Loucy (cell line): ENCODE results near the gene TBL1X.

Experiments
- H2AFZ ChIP-seq: fragments of 200-600 bp; sonication (generic); 2 replicates; pipeline ENCODE4 v1.6.0; 2016; ENCODE audit warnings: antibody characterized with exemption, mild to moderate bottlenecking, low read length, moderate library complexity
- H3F3A ChIP-seq: fragments of 200-600 bp; 2 replicates; pipeline ENCODE4 v1.6.0; 2016; ENCODE audit warnings: antibody characterized with exemption, low read depth, mild to moderate bottlenecking
- H3K27me3 ChIP-seq: fragments of 200-600 bp; sonication (generic); 2 replicates; pipeline ENCODE4 v1.6.1; 2014; ENCODE audit warnings: low read length, mild to moderate bottlenecking; ENCODE audit not compliant: insufficient read depth, poor library complexity, severe bottlenecking
- H3K36me3 ChIP-seq: fragments of 200-600 bp; sonication (generic); 2 replicates; pipeline ENCODE4 v1.6.1; 2016; ENCODE audit warnings: low read length; ENCODE audit not compliant: insufficient read depth
- H3K4me1 ChIP-seq: fragments of 200-600 bp; sonication (generic); 2 replicates; pipeline ENCODE4 v1.5.1; 2014; ENCODE audit warnings: low read length, mild to moderate bottlenecking; ENCODE audit not compliant: insufficient read depth, poor library complexity, severe bottlenecking
- H3K4me2 ChIP-seq: fragments of 200-600 bp; sonication (generic); 2 replicates; pipeline ENCODE4 v1.6.0; 2014; ENCODE audit warnings: antibody characterized with exemption, low read length, low read depth, mild to moderate bottlenecking; ENCODE audit not compliant: poor library complexity, severe bottlenecking
- H3K4me3 ChIP-seq: fragments of 200-600 bp; sonication (generic); 2 replicates; pipeline ENCODE4 v1.5.1; 2014; ENCODE audit warnings: low read length, mild to moderate bottlenecking, mixed read lengths; ENCODE audit not compliant: poor library complexity, severe bottlenecking
- H3K79me2 ChIP-seq: fragments of 200-600 bp; sonication (generic); 2 replicates; pipeline ENCODE4 v1.6.1; 2014; ENCODE audit warnings: low read length; ENCODE audit not compliant: insufficient read depth
- H3K9ac ChIP-seq: fragments of 200-600 bp; sonication (generic); 2 replicates; pipeline ENCODE4 v1.6.0; 2014; ENCODE audit warnings: mild to moderate bottlenecking, low read depth, low read length, moderate library complexity; ENCODE audit not compliant: poor library complexity, severe bottlenecking
- H3K9me2 ChIP-seq: fragments of 200-600 bp; sonication (generic); replicated peaks from 2 replicates; pipeline ENCODE4 v1.6.1; 2016; ENCODE audit warnings: low read depth, low read length, mixed read lengths
- H3K9me3 ChIP-seq: fragments of 200-600 bp; sonication (generic); 2 replicates; pipeline ENCODE4 v1.6.1; 2014; ENCODE audit warnings: mild to moderate bottlenecking, antibody characterized with exemption, low read length, low read depth; ENCODE audit not compliant: insufficient read depth
- H4K20me1 ChIP-seq: fragments of 200-600 bp; sonication (generic); 2 replicates; pipeline ENCODE4 v1.6.0; 2014; ENCODE audit warnings: antibody characterized with exemption, low read length, mild to moderate bottlenecking; ENCODE audit not compliant: insufficient read depth, poor library complexity, severe bottlenecking
- EZH2phosphoT487 ChIP-seq: fragments of 200-600 bp; IDR thresholded peaks from 2 replicates; pipeline ENCODE4 v1.6.1; 2018; ENCODE audit warnings: antibody characterized with exemption, mild to moderate bottlenecking, moderate library complexity, borderline replicate concordance
- TF ChIP-seq, protein P1 (sequence below): fragments of 200-600 bp; sonication (generic); conservative IDR thresholded peaks from 2 replicates; pipeline ENCODE4 v1.5.1; 2014; ENCODE audit warnings: mild to moderate bottlenecking, antibody characterized with exemption, low read length

The TBL1X gene

GRCh38 chrX:9657590-9658256 lies 192.9 kb downstream of the TBL1X start:
- Histone ChIP-seq H3K27me3 (no peaks in the 10 kb centered on the region), H4K20me1 (no peaks in the 10 kb centered on the region), H3K9ac (no peak overlapping the region), H3K36me3 (peaks cover 3% of the 10 kb centered on the region; the same call in 1 of the 2 replicates), H3K9me2 (no peaks in the 10 kb centered on the region), H3F3A (no peaks in the 10 kb centered on the region), H3K4me1 (no peaks in the 10 kb centered on the region), H3K4me2 (no peak overlapping the region), H3K79me2 (no peaks in the 10 kb centered on the region), H3K4me3 (no peak overlapping the region), H3K9me3 (no peaks in the 10 kb centered on the region), H2AFZ (no peak overlapping the region)
- TF ChIP-seq, protein P1, sequence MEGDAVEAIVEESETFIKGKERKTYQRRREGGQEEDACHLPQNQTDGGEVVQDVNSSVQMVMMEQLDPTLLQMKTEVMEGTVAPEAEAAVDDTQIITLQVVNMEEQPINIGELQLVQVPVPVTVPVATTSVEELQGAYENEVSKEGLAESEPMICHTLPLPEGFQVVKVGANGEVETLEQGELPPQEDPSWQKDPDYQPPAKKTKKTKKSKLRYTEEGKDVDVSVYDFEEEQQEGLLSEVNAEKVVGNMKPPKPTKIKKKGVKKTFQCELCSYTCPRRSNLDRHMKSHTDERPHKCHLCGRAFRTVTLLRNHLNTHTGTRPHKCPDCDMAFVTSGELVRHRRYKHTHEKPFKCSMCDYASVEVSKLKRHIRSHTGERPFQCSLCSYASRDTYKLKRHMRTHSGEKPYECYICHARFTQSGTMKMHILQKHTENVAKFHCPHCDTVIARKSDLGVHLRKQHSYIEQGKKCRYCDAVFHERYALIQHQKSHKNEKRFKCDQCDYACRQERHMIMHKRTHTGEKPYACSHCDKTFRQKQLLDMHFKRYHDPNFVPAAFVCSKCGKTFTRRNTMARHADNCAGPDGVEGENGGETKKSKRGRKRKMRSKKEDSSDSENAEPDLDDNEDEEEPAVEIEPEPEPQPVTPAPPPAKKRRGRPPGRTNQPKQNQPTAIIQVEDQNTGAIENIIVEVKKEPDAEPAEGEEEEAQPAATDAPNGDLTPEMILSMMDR = no peak
- no peak for TF ChIP-seq EZH2phosphoT487

DNA sequence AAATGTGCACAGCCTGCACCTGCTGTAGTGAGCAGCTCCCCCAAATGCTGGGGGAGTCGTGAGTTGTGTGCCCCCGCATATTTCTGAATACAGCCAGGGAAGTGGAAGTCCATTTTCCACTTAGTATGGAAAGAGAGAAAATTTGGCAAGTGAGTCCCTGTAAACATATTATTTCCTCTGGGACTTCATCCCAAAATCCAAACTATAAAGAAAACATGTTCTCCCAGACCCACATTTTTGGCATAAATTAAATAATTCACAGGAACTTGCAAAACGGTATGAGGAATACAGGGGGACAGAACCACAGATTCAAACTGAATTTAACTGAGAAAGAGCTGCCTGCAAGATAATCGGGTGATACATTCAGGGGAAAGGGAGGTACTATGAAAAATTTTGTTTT lies 193.6 kb downstream of the TBL1X start:
- no peaks in the 10 kb centered on the region for H3K4me1 ChIP-seq
- peaks cover 3% of the 10 kb centered on the region; the same call in 1 of the 2 replicates for H3K36me3 ChIP-seq
- TF ChIP-seq EZH2phosphoT487 = no peak
- TF ChIP-seq, protein P1 = no peak
- H3K4me3 ChIP-seq = no peak overlapping the region
- H3K4me2 ChIP-seq = no peak overlapping the region
- no peaks in the 10 kb centered on the region for H4K20me1 ChIP-seq
- H3K9ac ChIP-seq = no peak overlapping the region
- H2AFZ ChIP-seq = no peak overlapping the region
- H3K79me2 ChIP-seq = no peaks in the 10 kb centered on the region
- H3K9me2 ChIP-seq = no peaks in the 10 kb centered on the region
- no peaks in the 10 kb centered on the region for H3K27me3 ChIP-seq
- H3K9me3 ChIP-seq = no peaks in the 10 kb centered on the region
- H3F3A ChIP-seq = no peaks in the 10 kb centered on the region

DNA sequence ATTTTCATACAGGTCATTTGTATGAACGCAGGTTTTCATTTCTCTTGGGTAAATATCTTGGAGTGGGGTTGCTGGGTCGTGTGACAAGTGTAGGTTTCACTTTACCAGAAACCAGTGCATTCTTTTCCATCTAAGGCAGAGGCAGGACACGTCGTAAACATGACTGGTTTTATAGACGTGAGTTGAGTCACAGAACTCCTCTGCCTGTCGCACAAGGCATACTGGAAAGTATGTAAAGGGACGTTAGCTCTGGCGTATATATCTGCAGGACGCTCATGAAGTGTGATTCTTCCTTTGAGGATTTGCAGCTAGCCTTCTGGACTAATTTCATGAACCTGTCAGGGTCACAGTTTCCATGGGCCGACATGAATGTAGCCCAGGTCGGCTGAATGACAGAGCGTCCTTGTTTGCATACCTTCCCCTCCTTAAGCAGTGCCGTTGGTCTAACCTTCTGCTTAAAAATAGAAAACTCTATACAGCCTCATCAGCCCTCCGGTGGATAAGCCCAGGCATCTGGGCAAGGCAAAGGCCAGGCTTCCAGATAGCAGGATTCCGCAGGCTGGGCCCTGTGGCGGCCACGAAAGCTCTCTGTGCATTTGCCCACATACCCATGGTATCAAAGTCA lies 194.8 kb downstream of the TBL1X start:
- H3K9me2 ChIP-seq = no peaks in the 10 kb centered on the region
- no peaks in the 10 kb centered on the region for H3K4me1 ChIP-seq
- H4K20me1 ChIP-seq = no peaks in the 10 kb centered on the region
- H2AFZ ChIP-seq = no peak overlapping the region
- no peaks in the 10 kb centered on the region for H3K9me3 ChIP-seq
- no peak for TF ChIP-seq EZH2phosphoT487
- H3K4me3 ChIP-seq = no peak overlapping the region
- no peak overlapping the region for H3K4me2 ChIP-seq
- H3K79me2 ChIP-seq = no peaks in the 10 kb centered on the region
- no peaks in the 10 kb centered on the region for H3K27me3 ChIP-seq
- H3K9ac ChIP-seq = no peak overlapping the region
- no peaks in the 10 kb centered on the region for H3F3A ChIP-seq
- peaks cover 3% of the 10 kb centered on the region; the same call in 1 of the 2 replicates for H3K36me3 ChIP-seq
